SU-DHL-6 (cell line): ENCODE data around the gene SIRT7.
A peak's percentile ranks its signal among the peaks of the same experiment; 100 is the strongest.

Experiments used
- H2AFZ ChIP-seq: fragments of 200-600 bp; sonication (generic); 2 replicates; pipeline ENCODE4 v1.6.1; 2014; ENCODE audit warnings: low read depth, mild to moderate bottlenecking, moderate library complexity, mixed read lengths, antibody characterized with exemption, low read length; ENCODE audit not compliant: severe bottlenecking
- H3F3A ChIP-seq: fragments of 200-600 bp; shearing (Covaris generic); 2 replicates; pipeline ENCODE4 v1.6.0; 2016; ENCODE audit warnings: antibody characterized with exemption, mild to moderate bottlenecking; ENCODE audit not compliant: insufficient read depth
- H3K27ac ChIP-seq: fragments of 200-600 bp; sonication (generic); 2 replicates; pipeline ENCODE4 v1.5.1; 2016; ENCODE audit warnings: low read depth, mild to moderate bottlenecking, low read length, moderate library complexity, mixed read lengths
- H3K27me3 ChIP-seq: fragments of 200-600 bp; sonication (generic), shearing (Covaris generic); 2 replicates; pipeline ENCODE4 v1.6.0; 2014; ENCODE audit warnings: mild to moderate bottlenecking, low read length
- H3K36me3 ChIP-seq: fragments of 200-600 bp; sonication (generic); 2 replicates; pipeline ENCODE4 v1.6.1; 2014; ENCODE audit warnings: mild to moderate bottlenecking, low read length, mixed read lengths
- H3K4me2 ChIP-seq: fragments of 300-600, 200-600 bp; shearing (Covaris generic), sonication (generic); 2 replicates; pipeline ENCODE4 v1.6.0; 2014; ENCODE audit warnings: low read length, low read depth, mild to moderate bottlenecking; ENCODE audit not compliant: poor library complexity, severe bottlenecking
- H3K4me3 ChIP-seq: fragments of 200-600 bp; sonication (generic); 2 replicates; pipeline ENCODE4 v1.5.1; 2014; ENCODE audit warnings: antibody characterized with exemption, low read length, mild to moderate bottlenecking, mixed read lengths; ENCODE audit not compliant: insufficient read depth, poor library complexity, severe bottlenecking
- H3K79me2 ChIP-seq: fragments of 200-600 bp; sonication (generic); 2 replicates; pipeline ENCODE4 v1.6.1; 2014; ENCODE audit warnings: mild to moderate bottlenecking, low read length, moderate library complexity; ENCODE audit not compliant: insufficient read depth
- H3K9ac ChIP-seq: fragments of 200-600 bp; sonication (generic); 2 replicates; pipeline ENCODE4 v1.7.0; 2014; ENCODE audit warnings: mild to moderate bottlenecking, low read length
- H3K9me2 ChIP-seq: fragments of 200-600 bp; sonication (generic); replicated peaks from 2 replicates; pipeline ENCODE4 v1.6.1; 2014; ENCODE audit warnings: low read length; ENCODE audit not compliant: insufficient read depth
- H3K9me3 ChIP-seq: fragments of 200-600 bp; sonication (generic); 2 replicates; pipeline ENCODE4 v1.6.1; 2014; ENCODE audit warnings: low read length, mixed read lengths; ENCODE audit not compliant: insufficient read depth
- H4K20me1 ChIP-seq: fragments of 200-600 bp; sonication (generic); 2 replicates; pipeline ENCODE4 v1.6.1; 2014; ENCODE audit warnings: low read depth, mild to moderate bottlenecking, antibody characterized with exemption, low read length, moderate library complexity, mixed read lengths
- CTCF ChIP-seq: fragments of 200-600 bp; sonication (generic); IDR thresholded peaks from one replicate; pipeline ENCODE4 v1.5.1; 2017; ENCODE audit warnings: antibody characterized with exemption, mild to moderate bottlenecking, low read length, moderate library complexity; ENCODE audit not compliant: insufficient read depth, poor library complexity, severe bottlenecking
- EZH2phosphoT487 ChIP-seq: fragments of 200-600 bp; sonication (generic), shearing (Covaris generic); conservative IDR thresholded peaks from 2 replicates; pipeline ENCODE4 v1.6.1; 2018; ENCODE audit warnings: mild to moderate bottlenecking, antibody characterized with exemption, low read length, moderate library complexity, mixed read lengths

The SIRT7 gene

GRCh38 chr17:81902653-81903414 is 15.1 kb downstream of the SIRT7 start:
- H3K4me3 ChIP-seq: peak overlapping the region; percentile 4

GRCh38 chr17:81902023-81902652 is 15.8 kb downstream of the SIRT7 start, which contains the start of gene NPB:
TSS of gene NPB (plus strand) at chr17:81902238. CDS start at chr17:81902278, 40 bp downstream.
- no peak within 1 kb of the TSS for H3K27ac ChIP-seq
- no peaks in the 10 kb centered on the region for H3K79me2 ChIP-seq
- TF ChIP-seq EZH2phosphoT487 (no peak), CTCF (no peak)
- no peaks in the 10 kb centered on the region for H3K9me3 ChIP-seq
- H3K9ac ChIP-seq: peak within 1 kb of the TSS; percentile 7; the same call in 1 of the 2 replicates
- no peaks in the 10 kb centered on the region for H4K20me1 ChIP-seq
- peak within 1 kb of the TSS; percentile 41 for H3K4me2 ChIP-seq
- no peaks in the 10 kb centered on the region for H3K9me2 ChIP-seq
- no peak within 1 kb of the TSS for H2AFZ ChIP-seq
- H3K36me3 ChIP-seq: no peaks in the 10 kb centered on the region
- peak within 1 kb of the TSS; percentile 4 for H3K4me3 ChIP-seq
- no peaks in the 10 kb centered on the region for H3F3A ChIP-seq
- no peaks in the 10 kb centered on the region for H3K27me3 ChIP-seq

More at GRCh38 chr17:81902653-81903414, 15.1 kb downstream of the SIRT7 start:
- H3K9me3 ChIP-seq: no peaks in the 10 kb centered on the region
- H3K27me3 ChIP-seq: no peaks in the 10 kb centered on the region
- TF ChIP-seq EZH2phosphoT487: no peak
- TF ChIP-seq CTCF: no peak
- H3K79me2 ChIP-seq: no peaks in the 10 kb centered on the region
- no peak overlapping the region for H2AFZ ChIP-seq
- H3K27ac ChIP-seq: no peak overlapping the region
- peak overlapping the region; percentile 7; the same call in 1 of the 2 replicates for H3K9ac ChIP-seq
- no peaks in the 10 kb centered on the region for H4K20me1 ChIP-seq
- peak overlapping the region; percentile 41 for H3K4me2 ChIP-seq
- H3F3A ChIP-seq: no peaks in the 10 kb centered on the region
- no peaks in the 10 kb centered on the region for H3K9me2 ChIP-seq
- no peaks in the 10 kb centered on the region for H3K36me3 ChIP-seq

GRCh38 chr17:81901167-81902022 is 16.6 kb downstream of the SIRT7 start:
- no peaks in the 10 kb centered on the region for H3K79me2 ChIP-seq
- no peak overlapping the region for H3K4me3 ChIP-seq
- H3F3A ChIP-seq: no peaks in the 10 kb centered on the region
- no peaks in the 10 kb centered on the region for H3K36me3 ChIP-seq
- no peaks in the 10 kb centered on the region for H3K9me3 ChIP-seq
- no peak overlapping the region for H3K27ac ChIP-seq
- no peaks in the 10 kb centered on the region for H3K9me2 ChIP-seq
- no peak overlapping the region; the same call in 1 of the 2 replicates for H3K9ac ChIP-seq
- no peaks in the 10 kb centered on the region for H3K27me3 ChIP-seq
- H3K4me2 ChIP-seq: peak overlapping the region; percentile 41
- no peaks in the 10 kb centered on the region for H4K20me1 ChIP-seq
- no peak for TF ChIP-seq EZH2phosphoT487
- TF ChIP-seq CTCF: no peak
- no peak overlapping the region for H2AFZ ChIP-seq
